ENCODE results near the gene PPP4C.

Gene PPP4C

GRCh38 chr16:30131869-30132475, 56.2 kb downstream of the PPP4C start:
- H3K9me3 ChIP-seq (ENCODE audit: low read depth, low read length): no peaks in the 10 kb centered on the region
- no peaks in the 10 kb centered on the region for H3K36me3 ChIP-seq (ENCODE audit: insufficient read depth, low read length)
- no peak overlapping the region for H3K4me3 ChIP-seq
- H3K27ac ChIP-seq: no peak overlapping the region
- no peak overlapping the region for H3K9ac ChIP-seq (ENCODE audit: insufficient read length)
- TF ChIP-seq POLR2AphosphoS5 (IDR thresholded peaks at IDR 0.05; ENCODE audit: borderline replicate concordance, low read depth, low read length) (no peak), FOXP2 (optimal IDR thresholded peaks at IDR 0.05; ENCODE audit: control extremely low read depth, extremely low read length, insufficient read depth) (no peak), EZH2 (IDR thresholded peaks at IDR 0.05) (no peak)
- DNase-seq (ENCODE audit: low read depth, low spot score): no peak

- no peak for DNase-seq (ENCODE audit: low read depth, low spot score)
- no peaks in the 10 kb centered on the region for H3K36me3 ChIP-seq (ENCODE audit: insufficient read depth, low read length)
- H3K9me3 ChIP-seq (ENCODE audit: low read depth, low read length): no peaks in the 10 kb centered on the region
- no peak overlapping the region for H3K4me3 ChIP-seq
- no peak overlapping the region for H3K9ac ChIP-seq (ENCODE audit: insufficient read length)
- TF ChIP-seq EZH2 (IDR thresholded peaks at IDR 0.05): no peak
- H3K27ac ChIP-seq: no peak overlapping the region
Observed at GRCh38 chr16:30132591-30132990, 56.8 kb downstream of the PPP4C start.
